GM12878 (cell line): ENCODE measurements around the gene S100A3. TPM values are rescaled to one million over a fixed set of nuclear protein-coding genes. Genes with fewer than 3 reads are reported as not detected.

Source experiments
- BHLHE40 ChIP-seq, 2 experiments: fragments of 450-650 bp in 1 of 2; IDR thresholded peaks; 2 replicates each; pipeline ENCODE4 v1.6.1; 2011 to 2017; ENCODE audit warnings: low read depth in 2 of 2, borderline replicate concordance in 1 of 2, improper control_type of control experiment in 1 of 2, low read length in 1 of 2, mild to moderate bottlenecking in 1 of 2
- DPF2 ChIP-seq: fragments of 450-650 bp; IDR thresholded peaks from 2 replicates; pipeline ENCODE4 v1.6.1; 2017; ENCODE audit warnings: mild to moderate bottlenecking
- EGR1 ChIP-seq, 2 experiments: IDR thresholded peaks; 1 replicate in 1 of 2; 2 replicates in 1 of 2; pipeline ENCODE4 v1.6.1; 2011 to 2012; ENCODE audit warnings: low read depth in 2 of 2, low read length in 2 of 2, borderline replicate concordance in 1 of 2, mild to moderate bottlenecking in 1 of 2, moderate library complexity in 1 of 2
- EZH2 ChIP-seq: IDR thresholded peaks from 2 replicates; pipeline ENCODE4 v1.6.1; 2012; ENCODE audit warnings: low read depth, mild to moderate bottlenecking, control low read depth, inconsistent platforms, low read length, borderline replicate concordance; ENCODE audit not compliant: control insufficient read depth
- GATAD2B ChIP-seq: fragments of 450-650 bp; conservative IDR thresholded peaks from 2 replicates; pipeline ENCODE4 v1.6.1; 2017; ENCODE audit warnings: low read depth, mild to moderate bottlenecking, moderate library complexity
- HDAC6 ChIP-seq: fragments of 200-600 bp; sonication (generic); IDR thresholded peaks from one replicate; pipeline ENCODE4 v1.8.0; 2017; ENCODE audit warnings: antibody characterized with exemption; ENCODE audit not compliant: unreplicated experiment
- HDGF ChIP-seq: fragments of 450-650 bp; IDR thresholded peaks from 2 replicates; pipeline ENCODE4 v1.6.1; 2016; ENCODE audit warnings: antibody characterized with exemption
- IKZF1 ChIP-seq: fragments of 450-650 bp; conservative IDR thresholded peaks from 2 replicates; pipeline ENCODE4 v1.6.1; 2017; ENCODE audit warnings: antibody characterized with exemption, mild to moderate bottlenecking
- JUNB ChIP-seq: IDR thresholded peaks from 2 replicates; pipeline ENCODE4 v1.6.1; 2016; ENCODE audit warnings: antibody characterized with exemption, mild to moderate bottlenecking
- KDM1A ChIP-seq: fragments of 200-600 bp; sonication (generic); IDR thresholded peaks from 2 replicates; pipeline ENCODE4 v1.6.1; 2016; ENCODE audit warnings: borderline replicate concordance
- KLF5 ChIP-seq: fragments of 450-650 bp; IDR thresholded peaks from 2 replicates; pipeline ENCODE4 v1.6.1; 2014; ENCODE audit warnings: mild to moderate bottlenecking; ENCODE audit not compliant: partially characterized antibody
- MEF2B ChIP-seq: fragments of 450-650 bp; IDR thresholded peaks from 2 replicates; pipeline ENCODE4 v1.6.1; 2018; ENCODE audit warnings: mild to moderate bottlenecking, moderate library complexity; ENCODE audit not compliant: partially characterized antibody, poor library complexity, severe bottlenecking
- MTA2 ChIP-seq: fragments of 450-650 bp; IDR thresholded peaks from 2 replicates; pipeline ENCODE4 v1.6.1; 2016; ENCODE audit warnings: low read depth, mild to moderate bottlenecking, moderate library complexity
- MXI1 ChIP-seq: fragments of 150-350 bp; IDR thresholded peaks from 2 replicates; pipeline ENCODE4 v1.6.1; 2011; ENCODE audit warnings: low read depth, mild to moderate bottlenecking, inconsistent platforms, low read length, improper control_type of control experiment
- NBN ChIP-seq: fragments of 450-650 bp; IDR thresholded peaks from 2 replicates; pipeline ENCODE4 v1.6.1; 2016
- NFIC ChIP-seq: IDR thresholded peaks from 2 replicates; pipeline ENCODE4 v1.6.1; 2012; ENCODE audit warnings: low read depth, mild to moderate bottlenecking, inconsistent platforms, low read length, moderate library complexity
- NFXL1 ChIP-seq: fragments of 450-650 bp; IDR thresholded peaks from 2 replicates; pipeline ENCODE4 v1.6.1; 2017; ENCODE audit warnings: antibody characterized with exemption, mild to moderate bottlenecking, borderline replicate concordance
- RAD21 ChIP-seq: IDR thresholded peaks from 2 replicates; pipeline ENCODE4 v1.6.1; 2011; ENCODE audit warnings: mild to moderate bottlenecking, low read depth, low read length, moderate library complexity; ENCODE audit not compliant: insufficient read depth
- RBBP5 ChIP-seq: fragments of 200-600 bp; sonication (generic); conservative IDR thresholded peaks from 2 replicates; pipeline ENCODE4 v1.6.1; 2016
- RELA ChIP-seq: fragments of 450-650 bp; IDR thresholded peaks from 2 replicates; pipeline ENCODE4 v1.8.0; 2014; ENCODE audit warnings: borderline replicate concordance; ENCODE audit not compliant: partially characterized antibody
- SMARCA5 ChIP-seq: fragments of 450-650 bp; IDR thresholded peaks from 2 replicates; pipeline ENCODE4 v1.6.1; 2017; ENCODE audit warnings: mild to moderate bottlenecking
- STAT1 ChIP-seq: fragments of 450-650 bp; conservative IDR thresholded peaks from 2 replicates; pipeline ENCODE4 v1.6.1; 2014; ENCODE audit warnings: antibody characterized with exemption, mild to moderate bottlenecking
- ZNF24 ChIP-seq: fragments of 450-650 bp; IDR thresholded peaks from 2 replicates; pipeline ENCODE4 v1.6.1; 2017; ENCODE audit warnings: antibody characterized with exemption, mild to moderate bottlenecking
- ZNF384 ChIP-seq: IDR thresholded peaks from 2 replicates; pipeline ENCODE4 v1.6.1; 2012; ENCODE audit warnings: low read depth, mild to moderate bottlenecking, low read length, improper control_type of control experiment, borderline replicate concordance
- ZSCAN29 ChIP-seq: fragments of 450-650 bp; IDR thresholded peaks from 2 replicates; pipeline ENCODE4 v1.6.1; 2017; ENCODE audit warnings: mild to moderate bottlenecking, moderate library complexity
- polyA plus RNA-seq, 11 experiments: library from polyadenylated mRNA; depleted of rRNA in 4 of 11; unstranded in 6 of 11; stranded (reverse) in 5 of 11; fragments of >200 nt; fragmentation: Nextera tagmentation in 4 of 11; fragmentation: Illumina TruSeq in 1 of 11; extraction: Ambion mirVana in 4 of 11; extraction: Trizol in 1 of 11; gene quantifications; 1 replicate in 1 of 11; 2 replicates in 10 of 11; pipeline versions ENCODE4 v1.2.1 to v1.2.3, GENCODE V29; 2011 to 2016; ENCODE audit warnings: inconsistent platforms in 2 of 11, missing spikeins in 2 of 11, low read depth in 1 of 11
- total RNA-seq, 4 experiments: library from RNA; depleted of rRNA in 3 of 4; stranded (reverse); fragments of >200 nt in 3 of 4; fragmentation: Illumina TruSeq in 1 of 4; extraction: Trizol in 1 of 4; gene quantifications; 2 replicates each; pipeline versions ENCODE4 v1.2.1 to v1.2.3, GENCODE V29; 2013 to 2021
- TF ChIP-seq, protein P1 (sequence below): IDR thresholded peaks from 2 replicates; pipeline ENCODE4 v1.6.1; 2011; ENCODE audit warnings: low read depth, mild to moderate bottlenecking, low read length, moderate library complexity, borderline replicate concordance; ENCODE audit errors: extremely low read depth
- TF ChIP-seq, protein P2 (sequence below): IDR thresholded peaks from 2 replicates; pipeline ENCODE4 v1.6.1; 2012; ENCODE audit warnings: low read depth, low read length, improper control_type of control experiment
- TF ChIP-seq, protein P3 (sequence below): fragments of 450-650 bp; IDR thresholded peaks from 2 replicates; pipeline ENCODE4 v1.6.1; 2014; ENCODE audit warnings: mild to moderate bottlenecking
- TF ChIP-seq, protein P4 (sequence below): fragments of 450-650 bp; IDR thresholded peaks from 2 replicates; pipeline ENCODE4 v1.6.1; 2016; ENCODE audit warnings: mild to moderate bottlenecking

S100A3 gene
- total and polyA plus RNA-seq, 10 of the 15 experiments (the other 5 are each of a cell fraction or from before 2014, with no cell fraction given), result 0.32 to 0.45 TPM; not detected in 8

DNA sequence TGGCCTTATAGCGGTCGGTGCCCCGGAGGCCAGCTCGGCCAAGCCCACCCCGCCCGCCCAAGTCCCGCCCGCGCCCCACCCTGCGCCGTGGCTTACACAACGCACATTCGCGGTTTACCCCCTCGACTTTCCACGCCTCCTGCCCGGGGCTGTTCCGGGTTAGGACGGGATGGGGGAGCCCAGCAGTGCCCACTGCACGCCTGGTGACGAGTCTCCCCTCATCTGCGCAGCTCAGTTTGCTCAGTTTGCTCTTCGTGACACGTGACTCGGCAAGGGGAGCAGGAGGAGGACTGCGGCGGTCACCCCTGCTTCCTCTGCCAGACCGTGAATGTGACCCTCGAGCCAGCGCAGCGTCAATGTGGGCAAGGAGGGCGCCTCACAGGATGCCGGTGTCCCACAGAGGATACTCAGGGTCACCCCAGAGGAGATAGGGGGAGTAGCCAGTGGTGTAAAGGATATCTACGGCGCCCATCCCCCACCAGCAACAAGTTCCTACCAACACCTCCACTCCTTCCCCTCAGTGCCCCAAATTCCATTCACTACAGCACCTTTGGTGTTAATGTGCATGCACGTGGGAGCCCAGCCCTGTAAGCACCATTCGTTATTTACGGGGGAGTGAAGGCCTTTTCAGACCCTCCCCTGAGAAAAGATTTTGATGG lies 12.9 kb downstream of the S100A3 start (continued):
- peak; percentile 23; the same call in 1 of the 2 replicates for TF ChIP-seq NBN
- no peak for TF ChIP-seq RBBP5
- 0 out of 2 replicates have a peak, but pooled peaks have one; percentile 19 for TF ChIP-seq IKZF1
- no peak for TF ChIP-seq NFXL1
- TF ChIP-seq STAT1, result no peak
- TF ChIP-seq HDGF, result 0 out of 2 replicates have a peak, but pooled peaks have one; percentile 16
- no peak for TF ChIP-seq NFIC
- peak; percentile 63; the same call in 1 of the 2 replicates for TF ChIP-seq GATAD2B
- TF ChIP-seq MTA2, result peak; percentile 27; the same call in 1 of the 2 replicates
- TF ChIP-seq, protein P1, sequence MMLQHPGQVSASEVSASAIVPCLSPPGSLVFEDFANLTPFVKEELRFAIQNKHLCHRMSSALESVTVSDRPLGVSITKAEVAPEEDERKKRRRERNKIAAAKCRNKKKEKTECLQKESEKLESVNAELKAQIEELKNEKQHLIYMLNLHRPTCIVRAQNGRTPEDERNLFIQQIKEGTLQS, result no peak
- no peak for TF ChIP-seq SMARCA5
- TF ChIP-seq, protein P2, sequence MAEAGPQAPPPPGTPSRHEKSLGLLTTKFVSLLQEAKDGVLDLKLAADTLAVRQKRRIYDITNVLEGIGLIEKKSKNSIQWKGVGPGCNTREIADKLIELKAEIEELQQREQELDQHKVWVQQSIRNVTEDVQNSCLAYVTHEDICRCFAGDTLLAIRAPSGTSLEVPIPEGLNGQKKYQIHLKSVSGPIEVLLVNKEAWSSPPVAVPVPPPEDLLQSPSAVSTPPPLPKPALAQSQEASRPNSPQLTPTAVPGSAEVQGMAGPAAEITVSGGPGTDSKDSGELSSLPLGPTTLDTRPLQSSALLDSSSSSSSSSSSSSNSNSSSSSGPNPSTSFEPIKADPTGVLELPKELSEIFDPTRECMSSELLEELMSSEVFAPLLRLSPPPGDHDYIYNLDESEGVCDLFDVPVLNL, result no peak
- TF ChIP-seq KLF5, result no peak
- no peak for TF ChIP-seq RAD21
- TF ChIP-seq ZNF384, result no peak
- TF ChIP-seq DPF2, result peak; percentile 33; the same call in 1 of the 2 replicates
- TF ChIP-seq EGR1 (IDR thresholded peaks at IDR 0.05; ENCODE audit: borderline replicate concordance in 1 of 2, low read depth in 2 of 2, low read length in 2 of 2), result no peak
- no peak for TF ChIP-seq MEF2B
- no peak for TF ChIP-seq ZSCAN29
- TF ChIP-seq, protein P3, sequence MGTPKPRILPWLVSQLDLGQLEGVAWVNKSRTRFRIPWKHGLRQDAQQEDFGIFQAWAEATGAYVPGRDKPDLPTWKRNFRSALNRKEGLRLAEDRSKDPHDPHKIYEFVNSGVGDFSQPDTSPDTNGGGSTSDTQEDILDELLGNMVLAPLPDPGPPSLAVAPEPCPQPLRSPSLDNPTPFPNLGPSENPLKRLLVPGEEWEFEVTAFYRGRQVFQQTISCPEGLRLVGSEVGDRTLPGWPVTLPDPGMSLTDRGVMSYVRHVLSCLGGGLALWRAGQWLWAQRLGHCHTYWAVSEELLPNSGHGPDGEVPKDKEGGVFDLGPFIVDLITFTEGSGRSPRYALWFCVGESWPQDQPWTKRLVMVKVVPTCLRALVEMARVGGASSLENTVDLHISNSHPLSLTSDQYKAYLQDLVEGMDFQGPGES, result no peak
- TF ChIP-seq HDAC6, result no peak
- TF ChIP-seq RELA, result no peak
- TF ChIP-seq MXI1, result no peak; the same call in 1 of the 2 replicates
- peak; percentile 61 to 90; a peak in 3 of 4 replicates for TF ChIP-seq BHLHE40 (IDR thresholded peaks at IDR 0.05; ENCODE audit: borderline replicate concordance in 1 of 2, low read depth in 2 of 2, low read length in 1 of 2)
- TF ChIP-seq KDM1A, result no peak
- TF ChIP-seq EZH2, result no peak
- no peak for TF ChIP-seq ZNF24
- TF ChIP-seq JUNB, result no peak
- TF ChIP-seq, protein P4, sequence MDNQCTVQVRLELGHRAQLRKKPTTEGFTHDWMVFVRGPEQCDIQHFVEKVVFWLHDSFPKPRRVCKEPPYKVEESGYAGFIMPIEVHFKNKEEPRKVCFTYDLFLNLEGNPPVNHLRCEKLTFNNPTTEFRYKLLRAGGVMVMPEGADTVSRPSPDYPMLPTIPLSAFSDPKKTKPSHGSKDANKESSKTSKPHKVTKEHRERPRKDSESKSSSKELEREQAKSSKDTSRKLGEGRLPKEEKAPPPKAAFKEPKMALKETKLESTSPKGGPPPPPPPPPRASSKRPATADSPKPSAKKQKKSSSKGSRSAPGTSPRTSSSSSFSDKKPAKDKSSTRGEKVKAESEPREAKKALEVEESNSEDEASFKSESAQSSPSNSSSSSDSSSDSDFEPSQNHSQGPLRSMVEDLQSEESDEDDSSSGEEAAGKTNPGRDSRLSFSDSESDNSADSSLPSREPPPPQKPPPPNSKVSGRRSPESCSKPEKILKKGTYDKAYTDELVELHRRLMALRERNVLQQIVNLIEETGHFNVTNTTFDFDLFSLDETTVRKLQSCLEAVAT, result no peak
